Pancreas (tissue), 10 donors: ENCODE measurements around the gene PDE3B. TPM values are rescaled to one million over a fixed set of nuclear protein-coding genes. Genes with fewer than 3 reads are reported as not detected.
"Not testable (repeated sequence)": the region's sequence is repeated elsewhere in the genome, so short reads cannot be mapped to it uniquely, and the experiment has no call there.

Experiments
- ATAC-seq, 4 donors: fragments of 200-7000 bp; cut with Tn5 transposase; one replicate each; pipeline versions ENCODE4 v1.8.0 to v1.9.1; 2020; ENCODE audit warnings: mild to moderate bottlenecking in 4 of 4, moderate library complexity in 4 of 4
- DNase-seq, 6 donors: peaks; one replicate each; pipeline ENCODE4 v3.0.0-alpha.2; 2020
- FAIRE-seq: peaks from 2 replicates; lab custom pipeline; 2012; peaks lifted over from hg19 to GRCh38; lab: Jason Lieb, UNC
- H3K27ac ChIP-seq, 4 donors: fragments of 200-600 bp; sonication (generic); 1 replicate in 3 of 4; 2 replicates in 1 of 4; pipeline versions ENCODE4 v1.5.0 to v1.8.0; 2020
- H3K27me3 ChIP-seq, 4 donors: fragments of 200-600 bp; one replicate each; pipeline ENCODE4 v1.8.0; 2021
- H3K36me3 ChIP-seq, 3 donors: fragments of 200-600 bp; sonication (generic) in 1 of 3; one replicate each; pipeline versions ENCODE4 v1.5.0 to v1.8.0; 2020 to 2021
- H3K4me1 ChIP-seq, 3 donors: fragments of 200-600 bp; one replicate each; pipeline ENCODE4 v1.8.0; 2021
- H3K4me3 ChIP-seq, 4 donors: fragments of 200-600 bp; sonication (generic) in 2 of 4; one replicate each; pipeline versions ENCODE4 v1.5.0 to v1.8.0; 2020 to 2021
- H3K9me3 ChIP-seq, 4 donors: fragments of 200-600 bp; one replicate each; pipeline ENCODE4 v1.8.0; 2021
- CTCF ChIP-seq, 4 donors: fragments of 200-600 bp; sonication (generic) in 3 of 4; IDR thresholded peaks; one replicate each; pipeline versions ENCODE4 v1.5.0 to v1.8.0; 2021; ENCODE audit warnings: antibody characterized with exemption in 4 of 4
- WGBS, 2 donors: extraction: QIAGEN DNeasy Blood & Tissue Kit; methylation state at CpG; one replicate each; pipeline ENCODE4 v1.1.7; 2013; 5-methylcytosine and 5-hydroxymethylcytosine counted together
- intact Hi-C, 3 donors: fragments of 100-400 bp; cut with DNase I; formaldehyde crosslinking; loops; one replicate each; pipeline versions ENCODE4 v1.11.1 to v1.14.2; 2022
- polyA plus RNA-seq, 2 donors: library from polyadenylated mRNA; stranded (reverse); fragments of 200-250 nt; gene quantifications; one replicate each; pipeline ENCODE4 v1.2.3, GENCODE V29; 2013
- total RNA-seq, 6 donors: library from RNA; stranded (reverse); fragmentation: NEBNext Ultra II Directional in 4 of 6; extraction: Animal tissue kit (Norgen Biotek cat#: 25700) in 4 of 6; gene quantifications; one replicate each; pipeline versions ENCODE4 v1.2.1 to v1.2.4, GENCODE V29; 2021 to 2023
- donor health status: healthy with polysubstance abuse.
- donor health status: DM: no; HTN: no; CAD: no; lungs with moderate emphysema.
- donor health status: DM: no; HTN: no; CAD: no.
- donor health status: control.
- donor health status: control.
- donor health status: Bipolar disorder and iron deficiency.
- donor health status: DM: yes; HTN: yes; CAD: no.
- donor health status: DM: no; HTN: no; CAD: no.
- donor health status: DM: no; HTN: no; CAD: no.
- donor health status: DM: yes; HTN: yes; CAD: no.

The PDE3B gene
- total and polyA plus RNA-seq, 8 donors, result 5.1 to 14.1 (median 9.6) TPM

GRCh38 chr11:14881576-14882193 lies 238.1 kb downstream of the PDE3B start:
- Histone ChIP-seq H3K27ac (no peak overlapping the region), H3K36me3 (peaks cover 0 to 8% (median 0%) of the 10 kb centered on the region in 3 donors), H3K9me3 (no peaks in the 10 kb centered on the region), H3K4me3 (no peak overlapping the region), H3K4me1 (peaks cover 0 to 4% (median 0%) of the 10 kb centered on the region in 3 donors), H3K27me3 (no peaks in the 10 kb centered on the region)
- no peak for ATAC-seq
- no peak for DNase-seq
- TF ChIP-seq CTCF (IDR thresholded peaks at IDR 0.05), result no peak
- intact Hi-C loops, result no loop called here
- no peak for FAIRE-seq
- 83 to 97% methylated on average over 2 of the region's 2 CpGs for WGBS, 2 donors

- H3K4me1 ChIP-seq, result peaks cover 0 to 9% (median 0%) of the 10 kb centered on the region in 3 donors
- DNase-seq (no peak), FAIRE-seq (no peak), ATAC-seq (no peak)
- H3K4me3 ChIP-seq, result no peak overlapping the region
- no peaks in the 10 kb centered on the region for H3K9me3 ChIP-seq
- H3K27ac ChIP-seq, result no peak overlapping the region
- no peaks in the 10 kb centered on the region for H3K27me3 ChIP-seq
- no peak for TF ChIP-seq CTCF (IDR thresholded peaks at IDR 0.05)
- WGBS, 2 donors, result 64 to 75% methylated on average over 1 of the region's 1 CpG
- peaks cover 0 to 8% (median 0%) of the 10 kb centered on the region in 3 donors for H3K36me3 ChIP-seq
- intact Hi-C loops, result no loop called here
These were observed 238.6 kb downstream of the PDE3B start for GRCh38 chr11:14882196-14882595.

GRCh38 chr11:14883683-14884082 lies 240.1 kb downstream of the PDE3B start:
- ATAC-seq, H3K36me3 ChIP-seq, H3K9me3 ChIP-seq, intact Hi-C loops, H3K27me3 ChIP-seq, H3K4me3 ChIP-seq, H3K27ac ChIP-seq, DNase-seq, FAIRE-seq: not testable (repeated sequence)
- WGBS, 2 donors, result 86% methylated on average over 1 of the region's 1 CpG; no CpG with 5 or more reads in 1 of the 2 donors
- H3K4me1 ChIP-seq, result peaks cover 0 to 11% (median 0%) of the 10 kb centered on the region in 3 donors

GRCh38 chr11:14884667-14885273 lies 241.2 kb downstream of the PDE3B start:
- no peaks in the 10 kb centered on the region for H3K36me3 ChIP-seq
- peaks cover 0 to 16% (median under 1%) of the 10 kb centered on the region in 3 donors for H3K4me1 ChIP-seq
- no peak for ATAC-seq
- no peaks in the 10 kb centered on the region for H3K9me3 ChIP-seq
- no peak overlapping the region for H3K4me3 ChIP-seq
- no peak for TF ChIP-seq CTCF (IDR thresholded peaks at IDR 0.05)
- 85 to 97% methylated on average over 1 of the region's 1 CpG for WGBS, 2 donors
- no peak for DNase-seq
- no peaks in the 10 kb centered on the region for H3K27me3 ChIP-seq
- intact Hi-C loops, result no loop called here
- no peak for FAIRE-seq
- H3K27ac ChIP-seq, result no peak overlapping the region

DNA sequence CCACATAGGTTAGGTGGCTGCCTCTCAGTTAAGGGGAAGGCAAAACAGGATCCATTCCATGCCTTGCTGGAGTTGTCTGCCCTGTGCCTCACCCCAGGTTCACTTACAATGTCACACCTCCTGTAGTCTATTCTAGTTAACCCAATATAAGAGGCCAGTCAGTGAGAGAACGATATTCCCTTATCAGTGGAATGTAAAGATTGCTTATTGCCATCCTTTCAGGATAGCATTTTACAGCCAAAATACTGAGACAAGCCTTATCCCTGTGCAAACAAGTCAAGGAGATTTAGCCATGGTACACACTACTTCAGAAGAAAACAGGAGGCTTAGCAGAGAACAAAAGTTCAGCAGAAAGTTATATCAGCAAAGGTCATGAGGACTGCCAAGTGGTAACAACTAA lies 242.9 kb downstream of the PDE3B start:
- TF ChIP-seq CTCF (IDR thresholded peaks at IDR 0.05), result no peak
- ATAC-seq (peak in 2 of 4 donors; percentile 9 to 23), DNase-seq (no peak), FAIRE-seq (no peak)
- Histone ChIP-seq H3K27ac (no peak overlapping the region), H3K27me3 (no peaks in the 10 kb centered on the region), H3K4me1 (peaks cover 0 to 22% (median 6%) of the 10 kb centered on the region in 3 donors), H3K36me3 (no peaks in the 10 kb centered on the region), H3K4me3 (no peak overlapping the region), H3K9me3 (no peaks in the 10 kb centered on the region)
- intact Hi-C loops, result no loop called here
- 12 to 16% methylated on average over 1 of the region's 1 CpG for WGBS, 2 donors
